Eye (tissue), 1 donor: Measurements from ENCODE around the gene PCDHGA8.
"Not testable (repeated sequence)": the region's sequence is repeated elsewhere in the genome, so short reads cannot be mapped to it uniquely, and the experiment has no call there.

Experiments used
- DNase-seq: peaks from one replicate; pipeline ENCODE4 v3.0.0-alpha.2; 2015

Gene PCDHGA8

GRCh38 chr5:141371572-141372475 lies 20.6 kb upstream of the PCDHGA8 start:
- DNase-seq = no peak

- DNase-seq = peak; percentile 37
Observed at GRCh38 chr5:141373673-141374317, 18.6 kb upstream of the PCDHGA8 start, which contains the start of gene PCDHGA6. Gene PCDHGA6, plus strand, starts transcription at chr5:141373891. Its CDS starts 193 bp downstream, at chr5:141374084.

- DNase-seq = no peak
Observed at GRCh38 chr5:141374627-141375026, 17.8 kb upstream of the PCDHGA8 start.

- not testable (repeated sequence) for DNase-seq
Observed at GRCh38 chr5:141375444-141376155, 16.8 kb upstream of the PCDHGA8 start.

GRCh38 chr5:141382469-141383294 lies 9.8 kb upstream of the PCDHGA8 start, which contains the start of gene PCDHGA7:
Gene PCDHGA7, plus strand, starts transcription at chr5:141382742. Its CDS starts 158 bp downstream, at chr5:141382900.
- no peak for DNase-seq

- no peak for DNase-seq
Observed at GRCh38 chr5:141383345-141383744, 9.1 kb upstream of the PCDHGA8 start.

- DNase-seq = no peak
Observed at GRCh38 chr5:141384471-141385267, 7.8 kb upstream of the PCDHGA8 start.

- DNase-seq = peak; percentile 22
Observed at GRCh38 chr5:141387557-141388311, 4.7 kb upstream of the PCDHGA8 start, which contains the start of gene PCDHGB4. Gene PCDHGB4, plus strand, starts transcription at chr5:141387698. Its CDS starts 187 bp downstream, at chr5:141387885.

GRCh38 chr5:141388661-141389060 lies 3.8 kb upstream of the PCDHGA8 start:
- no peak for DNase-seq

- DNase-seq = no peak
Observed at GRCh38 chr5:141389153-141390042, 3.0 kb upstream of the PCDHGA8 start.

- DNase-seq = no peak
Observed at GRCh38 chr5:141393267-141393666, 834 bp downstream of the PCDHGA8 start.

- DNase-seq = not testable (repeated sequence)
Observed at GRCh38 chr5:141394401-141395187, 2.2 kb downstream of the PCDHGA8 start.

GRCh38 chr5:141397756-141398551 lies 5.5 kb downstream of the PCDHGA8 start, which contains the start of gene PCDHGB5:
Gene PCDHGB5, plus strand, starts transcription at chr5:141397947. Its CDS starts 181 bp downstream, at chr5:141398128.
- peak; percentile 34 for DNase-seq

- no peak for DNase-seq
Observed at GRCh38 chr5:141398608-141399007, 6.2 kb downstream of the PCDHGA8 start.

- no peak for DNase-seq
Observed at GRCh38 chr5:141399555-141400258, 7.3 kb downstream of the PCDHGA8 start.

- peak; percentile 59 for DNase-seq
Observed at GRCh38 chr5:141402553-141403243, 10.3 kb downstream of the PCDHGA8 start, which contains the start of gene PCDHGA9. Gene PCDHGA9, plus strand, starts transcription at chr5:141402778. Its CDS starts 175 bp downstream, at chr5:141402953.
